ENCODE data around the gene ANKRD24.

ANKRD24 gene

DNA sequence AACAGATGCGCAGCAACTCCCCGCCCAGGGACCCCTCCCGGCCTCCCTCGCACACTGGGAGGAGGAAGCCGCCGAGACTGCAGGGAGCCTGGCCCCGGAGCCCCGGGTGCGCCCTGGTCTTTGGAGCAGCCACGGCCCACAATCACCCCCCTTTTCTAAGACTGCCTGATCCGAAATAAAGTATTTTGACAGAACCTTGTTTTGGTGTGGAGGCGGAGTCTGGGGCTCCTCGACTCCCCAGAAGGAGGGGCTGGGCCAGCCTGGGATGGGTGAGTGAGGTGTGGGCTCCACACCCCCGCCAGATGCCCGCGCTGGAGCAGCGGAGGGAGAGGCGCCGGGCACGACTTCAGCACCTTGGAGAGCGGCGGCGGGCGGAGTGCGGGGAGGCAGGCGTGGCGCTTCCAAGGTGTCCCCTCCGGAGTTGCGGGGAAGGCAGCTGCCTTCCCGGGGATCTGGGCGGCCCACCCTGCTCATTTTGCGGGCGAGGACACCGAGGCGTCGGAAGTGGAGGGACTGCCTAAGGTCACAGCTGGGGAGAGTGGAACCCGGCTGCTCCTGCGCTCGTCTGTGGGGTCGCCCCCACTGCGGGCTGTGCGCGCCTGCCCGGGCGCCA is 9.5 kb upstream of the ANKRD24 start:
- Histone ChIP-seq H3F3A (ENCODE audit: low read depth) (no peaks in the 10 kb centered on the region), H3K4me1 (ENCODE audit: insufficient read depth, low read length, poor library complexity, severe bottlenecking) (no peaks in the 10 kb centered on the region), H3K79me2 (ENCODE audit: insufficient read depth, low read length) (no peaks in the 10 kb centered on the region), H3K9me2 (replicated peaks; ENCODE audit: low read depth, low read length) (no peaks in the 10 kb centered on the region), H2AFZ (ENCODE audit: low read length) (no peak overlapping the region), H3K27me3 (ENCODE audit: insufficient read depth, low read length, poor library complexity, severe bottlenecking) (no peaks in the 10 kb centered on the region), H4K20me1 (ENCODE audit: insufficient read depth, low read length, poor library complexity, severe bottlenecking) (no peaks in the 10 kb centered on the region), H3K36me3 (ENCODE audit: insufficient read depth, low read length) (peaks cover 4% of the 10 kb centered on the region; the same call in 1 of the 2 replicates), H3K4me3 (ENCODE audit: low read length, poor library complexity, severe bottlenecking) (no peak overlapping the region), H3K9ac (ENCODE audit: low read depth, low read length, poor library complexity, severe bottlenecking) (no peak overlapping the region), H3K4me2 (ENCODE audit: low read depth, low read length, poor library complexity, severe bottlenecking) (no peak overlapping the region), H3K9me3 (ENCODE audit: insufficient read depth, low read depth, low read length) (no peaks in the 10 kb centered on the region)
- no peak for TF ChIP-seq EZH2phosphoT487 (IDR thresholded peaks at IDR 0.05; ENCODE audit: borderline replicate concordance)
- TF ChIP-seq, protein P1, sequence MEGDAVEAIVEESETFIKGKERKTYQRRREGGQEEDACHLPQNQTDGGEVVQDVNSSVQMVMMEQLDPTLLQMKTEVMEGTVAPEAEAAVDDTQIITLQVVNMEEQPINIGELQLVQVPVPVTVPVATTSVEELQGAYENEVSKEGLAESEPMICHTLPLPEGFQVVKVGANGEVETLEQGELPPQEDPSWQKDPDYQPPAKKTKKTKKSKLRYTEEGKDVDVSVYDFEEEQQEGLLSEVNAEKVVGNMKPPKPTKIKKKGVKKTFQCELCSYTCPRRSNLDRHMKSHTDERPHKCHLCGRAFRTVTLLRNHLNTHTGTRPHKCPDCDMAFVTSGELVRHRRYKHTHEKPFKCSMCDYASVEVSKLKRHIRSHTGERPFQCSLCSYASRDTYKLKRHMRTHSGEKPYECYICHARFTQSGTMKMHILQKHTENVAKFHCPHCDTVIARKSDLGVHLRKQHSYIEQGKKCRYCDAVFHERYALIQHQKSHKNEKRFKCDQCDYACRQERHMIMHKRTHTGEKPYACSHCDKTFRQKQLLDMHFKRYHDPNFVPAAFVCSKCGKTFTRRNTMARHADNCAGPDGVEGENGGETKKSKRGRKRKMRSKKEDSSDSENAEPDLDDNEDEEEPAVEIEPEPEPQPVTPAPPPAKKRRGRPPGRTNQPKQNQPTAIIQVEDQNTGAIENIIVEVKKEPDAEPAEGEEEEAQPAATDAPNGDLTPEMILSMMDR (conservative IDR thresholded peaks at IDR 0.05; ENCODE audit: low read length), result no peak

DNA sequence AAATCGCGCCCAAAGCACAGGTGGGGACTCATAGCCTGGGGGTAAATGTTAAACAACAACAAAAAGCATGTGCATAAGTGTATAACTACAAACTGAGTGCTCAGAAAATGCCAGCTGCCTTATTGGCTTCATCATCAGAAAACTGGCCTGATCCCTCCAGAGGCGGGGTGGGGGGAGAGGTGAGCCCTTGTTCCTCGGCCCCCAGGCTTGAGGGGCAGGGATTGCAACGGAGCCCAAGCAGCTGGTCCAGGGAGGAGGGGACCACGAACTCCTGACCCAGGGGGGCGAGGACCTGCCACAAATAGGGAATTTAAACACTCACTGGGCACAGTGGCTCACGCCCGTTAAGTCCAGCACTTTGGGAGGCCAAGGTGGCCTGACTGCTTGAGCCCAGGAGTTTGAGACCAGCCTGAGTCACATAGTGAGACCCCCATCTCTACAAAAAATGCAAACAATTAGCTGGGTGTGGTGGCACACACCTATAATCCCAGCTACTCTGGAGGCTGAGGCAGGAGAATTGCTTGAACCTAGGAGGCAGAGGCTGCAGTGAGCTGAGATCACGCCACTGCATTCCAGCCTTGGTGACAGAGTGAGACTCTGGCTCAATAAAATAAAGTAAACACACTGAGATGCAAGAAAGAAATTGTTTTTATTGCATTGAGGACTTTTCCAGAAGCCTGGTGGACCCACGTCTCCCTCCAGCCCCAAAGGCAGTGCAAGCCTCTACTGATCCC is 8.8 kb upstream of the ANKRD24 start:
- Histone ChIP-seq H3K79me2 (ENCODE audit: insufficient read depth, low read length) (no peaks in the 10 kb centered on the region), H3K4me3 (ENCODE audit: low read length, poor library complexity, severe bottlenecking) (no peak overlapping the region), H3K9me2 (replicated peaks; ENCODE audit: low read depth, low read length) (no peaks in the 10 kb centered on the region), H3K9ac (ENCODE audit: low read depth, low read length, poor library complexity, severe bottlenecking) (no peak overlapping the region), H4K20me1 (ENCODE audit: insufficient read depth, low read length, poor library complexity, severe bottlenecking) (no peaks in the 10 kb centered on the region), H3F3A (ENCODE audit: low read depth) (no peaks in the 10 kb centered on the region), H3K9me3 (ENCODE audit: insufficient read depth, low read depth, low read length) (no peaks in the 10 kb centered on the region), H3K36me3 (ENCODE audit: insufficient read depth, low read length) (peaks cover 4% of the 10 kb centered on the region; the same call in 1 of the 2 replicates), H3K4me1 (ENCODE audit: insufficient read depth, low read length, poor library complexity, severe bottlenecking) (no peaks in the 10 kb centered on the region), H3K4me2 (ENCODE audit: low read depth, low read length, poor library complexity, severe bottlenecking) (no peak overlapping the region), H3K27me3 (ENCODE audit: insufficient read depth, low read length, poor library complexity, severe bottlenecking) (no peaks in the 10 kb centered on the region), H2AFZ (ENCODE audit: low read length) (no peak overlapping the region)
- TF ChIP-seq, protein P1 (conservative IDR thresholded peaks at IDR 0.05; ENCODE audit: low read length), result no peak
- TF ChIP-seq EZH2phosphoT487 (IDR thresholded peaks at IDR 0.05; ENCODE audit: borderline replicate concordance), result no peak

DNA sequence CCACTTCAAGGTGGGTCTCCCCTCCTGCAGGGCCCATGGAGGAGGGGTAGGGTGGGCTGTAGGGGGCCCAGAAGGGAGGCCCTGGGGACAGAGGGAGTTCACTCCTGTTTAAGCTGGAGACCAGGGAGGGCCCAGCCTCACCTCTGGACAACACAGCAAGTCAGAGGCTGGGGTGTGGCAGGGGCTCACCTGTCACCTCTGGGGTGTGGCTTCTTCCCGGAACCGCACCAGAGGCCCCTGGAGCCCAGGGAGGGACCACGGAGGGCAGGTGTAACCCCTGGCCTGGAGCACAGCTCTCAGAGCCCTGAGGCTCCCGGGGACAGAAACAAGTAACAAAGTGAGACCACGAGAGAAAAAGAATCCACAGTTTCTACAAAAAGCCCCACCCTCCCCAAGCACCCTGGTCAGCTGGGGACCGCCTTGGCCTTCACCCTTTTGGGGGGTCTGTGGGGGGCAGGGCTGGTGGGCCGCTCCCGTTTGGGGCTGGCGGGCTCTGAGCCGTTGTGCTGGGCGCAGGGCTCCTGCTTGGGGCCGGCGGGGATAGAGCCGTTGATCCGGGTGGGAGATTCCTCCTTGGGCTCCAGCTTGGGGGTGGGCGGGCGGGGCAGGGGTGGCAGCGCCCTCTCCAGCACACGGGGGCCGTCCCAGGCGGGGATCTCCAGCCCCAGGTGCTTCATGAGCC is 8.1 kb upstream of the ANKRD24 start:
- Histone ChIP-seq H2AFZ (ENCODE audit: low read length) (no peak overlapping the region), H4K20me1 (ENCODE audit: insufficient read depth, low read length, poor library complexity, severe bottlenecking) (no peaks in the 10 kb centered on the region)

More for the DNA sequence above, 8.1 kb upstream of the ANKRD24 start:
- H3K9ac ChIP-seq (ENCODE audit: low read depth, low read length, poor library complexity, severe bottlenecking), result no peak overlapping the region
- no peak overlapping the region for H3K4me2 ChIP-seq (ENCODE audit: low read depth, low read length, poor library complexity, severe bottlenecking)
- H3K9me2 ChIP-seq (replicated peaks; ENCODE audit: low read depth, low read length), result no peaks in the 10 kb centered on the region
- H3F3A ChIP-seq (ENCODE audit: low read depth), result no peaks in the 10 kb centered on the region
- no peak overlapping the region for H3K4me3 ChIP-seq (ENCODE audit: low read length, poor library complexity, severe bottlenecking)
- no peaks in the 10 kb centered on the region for H3K4me1 ChIP-seq (ENCODE audit: insufficient read depth, low read length, poor library complexity, severe bottlenecking)
- no peaks in the 10 kb centered on the region for H3K27me3 ChIP-seq (ENCODE audit: insufficient read depth, low read length, poor library complexity, severe bottlenecking)
- no peaks in the 10 kb centered on the region for H3K79me2 ChIP-seq (ENCODE audit: insufficient read depth, low read length)
- no peaks in the 10 kb centered on the region for H3K9me3 ChIP-seq (ENCODE audit: insufficient read depth, low read depth, low read length)
- TF ChIP-seq, protein P1 (conservative IDR thresholded peaks at IDR 0.05; ENCODE audit: low read length), result no peak
- no peak for TF ChIP-seq EZH2phosphoT487 (IDR thresholded peaks at IDR 0.05; ENCODE audit: borderline replicate concordance)
- H3K36me3 ChIP-seq (ENCODE audit: insufficient read depth, low read length), result peaks cover 4% of the 10 kb centered on the region; the same call in 1 of the 2 replicates
